GM12878 (cell line): ENCODE measurements around the gene SH3YL1. TPM values are rescaled to one million over a fixed set of nuclear protein-coding genes. Genes with fewer than 3 reads are reported as not detected.

ENCODE experiments used
- ASH2L ChIP-seq: fragments of 300-600, 200-600 bp; sonication (generic); IDR thresholded peaks from 2 replicates; pipeline ENCODE4 v1.6.1; 2017; ENCODE audit warnings: low read depth, mild to moderate bottlenecking, borderline replicate concordance
- BACH1 ChIP-seq: fragments of 450-650 bp; IDR thresholded peaks from 2 replicates; pipeline ENCODE4 v1.6.1; 2017; ENCODE audit warnings: mild to moderate bottlenecking, borderline replicate concordance
- CBX5 ChIP-seq: sonication (generic); IDR thresholded peaks from 2 replicates; pipeline ENCODE4 v1.6.1; 2016; ENCODE audit warnings: low read depth, moderate library complexity, mild to moderate bottlenecking, inconsistent platforms
- DPF2 ChIP-seq: fragments of 450-650 bp; IDR thresholded peaks from 2 replicates; pipeline ENCODE4 v1.6.1; 2017; ENCODE audit warnings: mild to moderate bottlenecking
- EED ChIP-seq: sonication (generic); IDR thresholded peaks from 2 replicates; pipeline ENCODE4 v1.6.1; 2016; ENCODE audit warnings: antibody characterized with exemption, low read depth
- EGR1 ChIP-seq, 2 experiments: IDR thresholded peaks; 1 replicate in 1 of 2; 2 replicates in 1 of 2; pipeline ENCODE4 v1.6.1; 2011 to 2012; ENCODE audit warnings: low read depth in 2 of 2, low read length in 2 of 2, borderline replicate concordance in 1 of 2, mild to moderate bottlenecking in 1 of 2, moderate library complexity in 1 of 2
- LARP7 ChIP-seq: fragments of 450-650 bp; IDR thresholded peaks from 2 replicates; pipeline ENCODE4 v1.6.1; 2017; ENCODE audit warnings: mild to moderate bottlenecking
- MEF2B ChIP-seq: fragments of 450-650 bp; IDR thresholded peaks from 2 replicates; pipeline ENCODE4 v1.6.1; 2018; ENCODE audit warnings: mild to moderate bottlenecking, moderate library complexity; ENCODE audit not compliant: partially characterized antibody, poor library complexity, severe bottlenecking
- MYB ChIP-seq: fragments of 150-350 bp; IDR thresholded peaks from 2 replicates; pipeline ENCODE4 v1.6.1; 2014; ENCODE audit warnings: mild to moderate bottlenecking, low read depth, low read length, borderline replicate concordance
- NFXL1 ChIP-seq: fragments of 450-650 bp; IDR thresholded peaks from 2 replicates; pipeline ENCODE4 v1.6.1; 2017; ENCODE audit warnings: antibody characterized with exemption, mild to moderate bottlenecking, borderline replicate concordance
- POLR2A ChIP-seq: IDR thresholded peaks from 2 replicates; pipeline ENCODE4 v1.6.1; 2011; ENCODE audit warnings: low read depth, mild to moderate bottlenecking, low read length
- POLR2AphosphoS2 ChIP-seq: IDR thresholded peaks from 2 replicates; pipeline ENCODE4 v1.6.1; 2011; ENCODE audit warnings: low read depth, mild to moderate bottlenecking, low read length, improper control_type of control experiment, moderate library complexity
- RAD51 ChIP-seq: fragments of 450-650 bp; IDR thresholded peaks from 2 replicates; pipeline ENCODE4 v1.6.1; 2016; ENCODE audit warnings: moderate library complexity, mild to moderate bottlenecking, inconsistent platforms
- SMAD1 ChIP-seq: fragments of 450-650 bp; IDR thresholded peaks from 2 replicates; pipeline ENCODE4 v1.6.1; 2018; ENCODE audit warnings: mild to moderate bottlenecking, low read depth; ENCODE audit not compliant: partially characterized antibody
- SP1 ChIP-seq: IDR thresholded peaks from one replicate; pipeline ENCODE4 v1.6.1; 2011; ENCODE audit warnings: low read depth, low read length
- ZZZ3 ChIP-seq: IDR thresholded peaks from 2 replicates; pipeline ENCODE4 v1.6.1; 2011; ENCODE audit warnings: low read depth; ENCODE audit not compliant: control insufficient read depth, insufficient read length
- polyA plus RNA-seq, 11 experiments: library from polyadenylated mRNA; depleted of rRNA in 4 of 11; unstranded in 6 of 11; stranded (reverse) in 5 of 11; fragments of >200 nt; fragmentation: Nextera tagmentation in 4 of 11; fragmentation: Illumina TruSeq in 1 of 11; extraction: Ambion mirVana in 4 of 11; extraction: Trizol in 1 of 11; gene quantifications; 1 replicate in 1 of 11; 2 replicates in 10 of 11; pipeline versions ENCODE4 v1.2.1 to v1.2.3, GENCODE V29; 2011 to 2016; ENCODE audit warnings: inconsistent platforms in 2 of 11, missing spikeins in 2 of 11, low read depth in 1 of 11
- total RNA-seq, 4 experiments: library from RNA; depleted of rRNA in 3 of 4; stranded (reverse); fragments of >200 nt in 3 of 4; fragmentation: Illumina TruSeq in 1 of 4; extraction: Trizol in 1 of 4; gene quantifications; 2 replicates each; pipeline versions ENCODE4 v1.2.1 to v1.2.3, GENCODE V29; 2013 to 2021
- TF ChIP-seq, protein P1 (sequence below): fragments of 150-350 bp; IDR thresholded peaks from 2 replicates; pipeline ENCODE4 v1.6.1; 2014; ENCODE audit warnings: mild to moderate bottlenecking, low read depth, low read length
- TF ChIP-seq, protein P2 (sequence below): fragments of 450-650 bp; IDR thresholded peaks from 2 replicates; pipeline ENCODE4 v1.6.1; 2017; ENCODE audit warnings: mild to moderate bottlenecking, low read depth, inconsistent platforms; ENCODE audit not compliant: poor library complexity, severe bottlenecking
- TF ChIP-seq, protein P3 (sequence below): fragments of 450-650 bp; formaldehyde crosslinking; IDR thresholded peaks from 2 replicates; pipeline ENCODE4 v1.4.0; 2020; ENCODE audit warnings: mild to moderate bottlenecking, moderate library complexity
- TF ChIP-seq, protein P4 (sequence below): IDR thresholded peaks from 2 replicates; pipeline ENCODE4 v1.6.1; 2011; ENCODE audit warnings: borderline replicate concordance, low read depth, mild to moderate bottlenecking, moderate library complexity, low read length; ENCODE audit not compliant: insufficient read depth, poor library complexity, severe bottlenecking

Gene SH3YL1
- total and polyA plus RNA-seq, 10 of the 15 experiments (the other 5 are each of a cell fraction or from before 2014, with no cell fraction given), result 12.2 to 22.4 (median 17.2) TPM

- TF ChIP-seq EGR1 (IDR thresholded peaks at IDR 0.05; ENCODE audit: borderline replicate concordance in 1 of 2, low read depth in 2 of 2, low read length in 2 of 2) (peak in 1 of 2 experiments; percentile 78; a peak in 1 of 3 replicates), POLR2A (peak; percentile 94), CBX5 (no peak), SP1 (no peak), SMAD1 (no peak), ZZZ3 (no peak), RAD51 (no peak), NFXL1 (no peak), MEF2B (no peak), POLR2AphosphoS2 (peak; percentile 67), LARP7 (peak; percentile 65; the same call in 1 of the 2 replicates), ASH2L (no peak), MYB (no peak), EED (no peak), BACH1 (peak; percentile 65; the same call in 1 of the 2 replicates), DPF2 (peak; percentile 27; the same call in 1 of the 2 replicates)
- TF ChIP-seq, protein P1, sequence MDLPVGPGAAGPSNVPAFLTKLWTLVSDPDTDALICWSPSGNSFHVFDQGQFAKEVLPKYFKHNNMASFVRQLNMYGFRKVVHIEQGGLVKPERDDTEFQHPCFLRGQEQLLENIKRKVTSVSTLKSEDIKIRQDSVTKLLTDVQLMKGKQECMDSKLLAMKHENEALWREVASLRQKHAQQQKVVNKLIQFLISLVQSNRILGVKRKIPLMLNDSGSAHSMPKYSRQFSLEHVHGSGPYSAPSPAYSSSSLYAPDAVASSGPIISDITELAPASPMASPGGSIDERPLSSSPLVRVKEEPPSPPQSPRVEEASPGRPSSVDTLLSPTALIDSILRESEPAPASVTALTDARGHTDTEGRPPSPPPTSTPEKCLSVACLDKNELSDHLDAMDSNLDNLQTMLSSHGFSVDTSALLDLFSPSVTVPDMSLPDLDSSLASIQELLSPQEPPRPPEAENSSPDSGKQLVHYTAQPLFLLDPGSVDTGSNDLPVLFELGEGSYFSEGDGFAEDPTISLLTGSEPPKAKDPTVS, result no peak
- TF ChIP-seq, protein P2, sequence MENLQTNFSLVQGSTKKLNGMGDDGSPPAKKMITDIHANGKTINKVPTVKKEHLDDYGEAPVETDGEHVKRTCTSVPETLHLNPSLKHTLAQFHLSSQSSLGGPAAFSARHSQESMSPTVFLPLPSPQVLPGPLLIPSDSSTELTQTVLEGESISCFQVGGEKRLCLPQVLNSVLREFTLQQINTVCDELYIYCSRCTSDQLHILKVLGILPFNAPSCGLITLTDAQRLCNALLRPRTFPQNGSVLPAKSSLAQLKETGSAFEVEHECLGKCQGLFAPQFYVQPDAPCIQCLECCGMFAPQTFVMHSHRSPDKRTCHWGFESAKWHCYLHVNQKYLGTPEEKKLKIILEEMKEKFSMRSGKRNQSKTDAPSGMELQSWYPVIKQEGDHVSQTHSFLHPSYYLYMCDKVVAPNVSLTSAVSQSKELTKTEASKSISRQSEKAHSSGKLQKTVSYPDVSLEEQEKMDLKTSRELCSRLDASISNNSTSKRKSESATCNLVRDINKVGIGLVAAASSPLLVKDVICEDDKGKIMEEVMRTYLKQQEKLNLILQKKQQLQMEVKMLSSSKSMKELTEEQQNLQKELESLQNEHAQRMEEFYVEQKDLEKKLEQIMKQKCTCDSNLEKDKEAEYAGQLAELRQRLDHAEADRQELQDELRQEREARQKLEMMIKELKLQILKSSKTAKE, result no peak
- TF ChIP-seq, protein P3, sequence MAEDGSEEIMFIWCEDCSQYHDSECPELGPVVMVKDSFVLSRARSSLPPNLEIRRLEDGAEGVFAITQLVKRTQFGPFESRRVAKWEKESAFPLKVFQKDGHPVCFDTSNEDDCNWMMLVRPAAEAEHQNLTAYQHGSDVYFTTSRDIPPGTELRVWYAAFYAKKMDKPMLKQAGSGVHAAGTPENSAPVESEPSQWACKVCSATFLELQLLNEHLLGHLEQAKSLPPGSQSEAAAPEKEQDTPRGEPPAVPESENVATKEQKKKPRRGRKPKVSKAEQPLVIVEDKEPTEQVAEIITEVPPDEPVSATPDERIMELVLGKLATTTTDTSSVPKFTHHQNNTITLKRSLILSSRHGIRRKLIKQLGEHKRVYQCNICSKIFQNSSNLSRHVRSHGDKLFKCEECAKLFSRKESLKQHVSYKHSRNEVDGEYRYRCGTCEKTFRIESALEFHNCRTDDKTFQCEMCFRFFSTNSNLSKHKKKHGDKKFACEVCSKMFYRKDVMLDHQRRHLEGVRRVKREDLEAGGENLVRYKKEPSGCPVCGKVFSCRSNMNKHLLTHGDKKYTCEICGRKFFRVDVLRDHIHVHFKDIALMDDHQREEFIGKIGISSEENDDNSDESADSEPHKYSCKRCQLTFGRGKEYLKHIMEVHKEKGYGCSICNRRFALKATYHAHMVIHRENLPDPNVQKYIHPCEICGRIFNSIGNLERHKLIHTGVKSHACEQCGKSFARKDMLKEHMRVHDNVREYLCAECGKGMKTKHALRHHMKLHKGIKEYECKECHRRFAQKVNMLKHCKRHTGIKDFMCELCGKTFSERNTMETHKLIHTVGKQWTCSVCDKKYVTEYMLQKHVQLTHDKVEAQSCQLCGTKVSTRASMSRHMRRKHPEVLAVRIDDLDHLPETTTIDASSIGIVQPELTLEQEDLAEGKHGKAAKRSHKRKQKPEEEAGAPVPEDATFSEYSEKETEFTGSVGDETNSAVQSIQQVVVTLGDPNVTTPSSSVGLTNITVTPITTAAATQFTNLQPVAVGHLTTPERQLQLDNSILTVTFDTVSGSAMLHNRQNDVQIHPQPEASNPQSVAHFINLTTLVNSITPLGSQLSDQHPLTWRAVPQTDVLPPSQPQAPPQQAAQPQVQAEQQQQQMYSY (CRISPR knock-in tag), result no peak
- TF ChIP-seq, protein P4, sequence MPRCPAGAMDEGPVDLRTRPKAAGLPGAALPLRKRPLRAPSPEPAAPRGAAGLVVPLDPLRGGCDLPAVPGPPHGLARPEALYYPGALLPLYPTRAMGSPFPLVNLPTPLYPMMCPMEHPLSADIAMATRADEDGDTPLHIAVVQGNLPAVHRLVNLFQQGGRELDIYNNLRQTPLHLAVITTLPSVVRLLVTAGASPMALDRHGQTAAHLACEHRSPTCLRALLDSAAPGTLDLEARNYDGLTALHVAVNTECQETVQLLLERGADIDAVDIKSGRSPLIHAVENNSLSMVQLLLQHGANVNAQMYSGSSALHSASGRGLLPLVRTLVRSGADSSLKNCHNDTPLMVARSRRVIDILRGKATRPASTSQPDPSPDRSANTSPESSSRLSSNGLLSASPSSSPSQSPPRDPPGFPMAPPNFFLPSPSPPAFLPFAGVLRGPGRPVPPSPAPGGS, result no peak
Observed at GRCh38 chr2:264493-265468, 949 bp upstream of the SH3YL1 start, which contains the start of gene ACP1 (continued).
